ENCODE measurements around the gene TBC1D3.
"Not testable (repeated sequence)": the region's sequence is repeated elsewhere in the genome, so short reads cannot be mapped to it uniquely, and the experiment has no call there.

Gene TBC1D3

GRCh38 chr17:38192455-38192854 lies at the start of gene TBC1D3:
Gene TBC1D3 (minus strand): TSS chr17:38192555. CDS start chr17:38191029, 1,526 bp downstream.
- not testable (repeated sequence) for H3K4me3 ChIP-seq (ENCODE audit: low read depth, low read length)

- H3K4me3 ChIP-seq (ENCODE audit: low read depth, low read length): not testable (repeated sequence)
Measured at GRCh38 chr17:38232790-38233189, 40.4 kb upstream of the TBC1D3 start.

- not testable (repeated sequence) for H3K4me3 ChIP-seq (ENCODE audit: low read depth, low read length)
Measured at GRCh38 chr17:38225844-38226495, 33.6 kb upstream of the TBC1D3 start.

- not testable (repeated sequence) for H3K4me3 ChIP-seq (ENCODE audit: low read depth, low read length)
Measured at GRCh38 chr17:38220867-38221266, 28.5 kb upstream of the TBC1D3 start.

GRCh38 chr17:38200271-38200670 lies 7.9 kb upstream of the TBC1D3 start:
- not testable (repeated sequence) for H3K4me3 ChIP-seq (ENCODE audit: low read depth, low read length)

- H3K4me3 ChIP-seq (ENCODE audit: low read depth, low read length): not testable (repeated sequence)
Measured at GRCh38 chr17:38134860-38135259, 57.5 kb downstream of the TBC1D3 start.

All from iPS-11a (cell line).